ENCODE results near the gene GNAS. TPM values are rescaled to one million over a fixed set of nuclear protein-coding genes. Genes with fewer than 3 reads are reported as not detected.

GNAS gene
- total RNA-seq, 1 donor from 2014 or later, result 1,173 TPM

GRCh38 chr20:58880994-58881752 is 28.7 kb downstream of the GNAS start:
- H3K4me3 Mint-ChIP-seq (ENCODE audit: unreplicated experiment), result no peak overlapping the region
- no peaks in the 10 kb centered on the region for H3K36me3 Mint-ChIP-seq (ENCODE audit: unreplicated experiment)
- H3K27me3 Mint-ChIP-seq (ENCODE audit: unreplicated experiment), result no peaks in the 10 kb centered on the region
- peak; percentile 56 for DNase-seq (ENCODE audit: extremely low spot score, unreplicated experiment)
- no peaks in the 10 kb centered on the region for H3K9me3 Mint-ChIP-seq (ENCODE audit: unreplicated experiment)
- no peak overlapping the region for H3K27ac Mint-ChIP-seq (ENCODE audit: unreplicated experiment)
- peaks cover 22% of the 10 kb centered on the region for H3K4me1 Mint-ChIP-seq (ENCODE audit: unreplicated experiment)
- TF ChIP-seq CTCF (IDR thresholded peaks at IDR 0.05), result peak; percentile 11

- Mint-ChIP-seq H3K4me3 (ENCODE audit: unreplicated experiment) (no peak overlapping the region), H3K27ac (ENCODE audit: unreplicated experiment) (peak overlapping the region; percentile 66), H3K36me3 (ENCODE audit: unreplicated experiment) (no peaks in the 10 kb centered on the region), H3K9me3 (ENCODE audit: unreplicated experiment) (no peaks in the 10 kb centered on the region), H3K27me3 (ENCODE audit: unreplicated experiment) (no peaks in the 10 kb centered on the region), H3K4me1 (ENCODE audit: unreplicated experiment) (peaks cover 15% of the 10 kb centered on the region)
- no peak for DNase-seq (ENCODE audit: extremely low spot score, unreplicated experiment)
- no peak for TF ChIP-seq CTCF (IDR thresholded peaks at IDR 0.05)
Measured at GRCh38 chr20:58882704-58883089, 30.2 kb downstream of the GNAS start.

GRCh38 chr20:58883241-58883691 is 30.8 kb downstream of the GNAS start:
- TF ChIP-seq CTCF (IDR thresholded peaks at IDR 0.05), result no peak
- Mint-ChIP-seq H3K27ac (ENCODE audit: unreplicated experiment) (peak overlapping the region; percentile 66), H3K4me3 (ENCODE audit: unreplicated experiment) (peak overlapping the region; percentile 17), H3K27me3 (ENCODE audit: unreplicated experiment) (no peaks in the 10 kb centered on the region), H3K36me3 (ENCODE audit: unreplicated experiment) (no peaks in the 10 kb centered on the region), H3K4me1 (ENCODE audit: unreplicated experiment) (peaks cover 18% of the 10 kb centered on the region), H3K9me3 (ENCODE audit: unreplicated experiment) (no peaks in the 10 kb centered on the region)
- DNase-seq (ENCODE audit: extremely low spot score, unreplicated experiment), result peak; percentile 69

GRCh38 chr20:58884966-58885365 is 32.5 kb downstream of the GNAS start:
- Mint-ChIP-seq H3K27me3 (ENCODE audit: unreplicated experiment) (no peaks in the 10 kb centered on the region), H3K4me1 (ENCODE audit: unreplicated experiment) (peaks cover 19% of the 10 kb centered on the region), H3K27ac (ENCODE audit: unreplicated experiment) (no peak overlapping the region), H3K9me3 (ENCODE audit: unreplicated experiment) (no peaks in the 10 kb centered on the region), H3K36me3 (ENCODE audit: unreplicated experiment) (no peaks in the 10 kb centered on the region), H3K4me3 (ENCODE audit: unreplicated experiment) (no peak overlapping the region)
- no peak for DNase-seq (ENCODE audit: extremely low spot score, unreplicated experiment)
- no peak for TF ChIP-seq CTCF (IDR thresholded peaks at IDR 0.05)

GRCh38 chr20:58886546-58886945 is 34.0 kb downstream of the GNAS start:
- Mint-ChIP-seq H3K36me3 (ENCODE audit: unreplicated experiment) (no peaks in the 10 kb centered on the region), H3K9me3 (ENCODE audit: unreplicated experiment) (no peaks in the 10 kb centered on the region)

More at GRCh38 chr20:58886546-58886945, 34.0 kb downstream of the GNAS start:
- Mint-ChIP-seq H3K4me3 (ENCODE audit: unreplicated experiment) (no peak overlapping the region), H3K27me3 (ENCODE audit: unreplicated experiment) (no peaks in the 10 kb centered on the region), H3K4me1 (ENCODE audit: unreplicated experiment) (peaks cover 19% of the 10 kb centered on the region), H3K27ac (ENCODE audit: unreplicated experiment) (no peak overlapping the region)
- DNase-seq (ENCODE audit: extremely low spot score, unreplicated experiment), result no peak
- no peak for TF ChIP-seq CTCF (IDR thresholded peaks at IDR 0.05)
